CD14-positive monocyte (primary cell): ENCODE results near the gene DAB2IP. TPM values are rescaled to one million over a fixed set of nuclear protein-coding genes. Genes with fewer than 3 reads are reported as not detected.

Source experiments
- DNase-seq, 3 donors: peaks; one replicate each; pipeline ENCODE4 v3.0.0-alpha.2; 2011 to 2022
- H2AFZ ChIP-seq: 2 replicates; pipeline ENCODE4 v1.6.0; 2012; ENCODE audit warnings: mild to moderate bottlenecking, low read depth, low read length, inconsistent platforms; ENCODE audit not compliant: insufficient read depth, poor library complexity, severe bottlenecking
- H3K27ac ChIP-seq, 2 donors: 1 replicate in 1 of 2; 2 replicates in 1 of 2; pipeline ENCODE4 v1.5.1; 2012 to 2013; ENCODE audit warnings: low read length in 2 of 2, control low read depth in 1 of 2, inconsistent platforms in 1 of 2, low read depth in 1 of 2, mild to moderate bottlenecking in 1 of 2
- H3K27me3 ChIP-seq, 2 donors: one replicate each; pipeline versions ENCODE4 v1.6.0 to v1.6.1; 2011 to 2013; ENCODE audit warnings: low read length in 2 of 2; ENCODE audit not compliant: control insufficient read depth in 2 of 2, insufficient read depth in 2 of 2
- H3K36me3 ChIP-seq, 2 donors: replicated peaks in 1 of 2; 1 replicate in 1 of 2; 2 replicates in 1 of 2; pipeline versions ENCODE4 v1.5.1 to v1.6.1; 2012 to 2013; ENCODE audit warnings: low read length in 2 of 2, control low read depth in 1 of 2, inconsistent platforms in 1 of 2, mild to moderate bottlenecking in 1 of 2; ENCODE audit not compliant: insufficient read depth in 2 of 2, control insufficient read depth in 1 of 2
- H3K4me1 ChIP-seq, 2 donors: 1 replicate in 1 of 2; 2 replicates in 1 of 2; pipeline versions ENCODE4 v1.5.1 to v1.6.1; 2012 to 2013; ENCODE audit warnings: low read length in 2 of 2, control low read depth in 1 of 2, inconsistent platforms in 1 of 2, mild to moderate bottlenecking in 1 of 2, moderate library complexity in 1 of 2; ENCODE audit not compliant: insufficient read depth in 2 of 2, control insufficient read depth in 1 of 2
- H3K4me2 ChIP-seq: replicated peaks from 2 replicates; pipeline ENCODE3; 2012; ENCODE audit warnings: low read length, moderate library complexity, mild to moderate bottlenecking; ENCODE audit not compliant: poor library complexity, severe bottlenecking; ENCODE audit errors: extremely low read depth
- H3K4me3 ChIP-seq, 3 experiments: fragments of 200-600 bp in 1 of 3; sonication (generic) in 1 of 3; replicated peaks in 1 of 3; 1 replicate in 2 of 3; 2 replicates in 1 of 3; pipeline ENCODE4 v1.5.1; 2011 to 2013; ENCODE audit warnings: low read length in 3 of 3, mild to moderate bottlenecking in 3 of 3, control low read depth in 2 of 3, low read depth in 2 of 3, inconsistent platforms in 1 of 3, moderate library complexity in 1 of 3
- H3K79me2 ChIP-seq: 2 replicates; pipeline ENCODE4 v1.6.0; 2012; ENCODE audit warnings: mild to moderate bottlenecking, control low read depth, inconsistent platforms, low read length, moderate library complexity; ENCODE audit not compliant: insufficient read depth
- H3K9ac ChIP-seq: 2 replicates; pipeline ENCODE4 v1.6.0; 2017; ENCODE audit warnings: low read length, mild to moderate bottlenecking; ENCODE audit not compliant: insufficient read depth, poor library complexity, severe bottlenecking
- H3K9me3 ChIP-seq, 2 donors: replicated peaks in 1 of 2; 1 replicate in 1 of 2; 2 replicates in 1 of 2; pipeline versions ENCODE4 v1.5.1 to v1.6.1; 2012 to 2013; ENCODE audit warnings: low read length in 2 of 2, control low read depth in 1 of 2; ENCODE audit not compliant: control insufficient read depth in 1 of 2, insufficient read depth in 1 of 2
- H4K20me1 ChIP-seq: 2 replicates; pipeline ENCODE4 v1.6.0; 2012; ENCODE audit warnings: mild to moderate bottlenecking, low read length, control low read depth, moderate library complexity; ENCODE audit not compliant: insufficient read depth
- H3K27ac Mint-ChIP-seq, 7 donors: one replicate each; pipeline ENCODE4 v1.8.0; 2020; ENCODE audit warnings: mild to moderate bottlenecking in 7 of 7, mixed read lengths in 7 of 7, moderate library complexity in 6 of 7, inconsistent platforms in 2 of 7
- H3K27me3 Mint-ChIP-seq, 3 donors: one replicate each; pipeline ENCODE4 v1.8.0; 2021 to 2022; ENCODE audit warnings: low read depth in 3 of 3, mild to moderate bottlenecking in 3 of 3, mixed read lengths in 3 of 3, moderate library complexity in 3 of 3, inconsistent platforms in 1 of 3
- H3K36me3 Mint-ChIP-seq, 2 donors: one replicate each; pipeline ENCODE4 v1.8.0; 2020; ENCODE audit warnings: mixed read lengths in 2 of 2, inconsistent platforms in 1 of 2, mild to moderate bottlenecking in 1 of 2
- H3K4me1 Mint-ChIP-seq: one replicate; pipeline ENCODE4 v1.8.0; 2020; ENCODE audit warnings: mild to moderate bottlenecking, mixed read lengths
- H3K4me3 Mint-ChIP-seq, 2 donors: one replicate each; pipeline ENCODE4 v1.8.0; 2020; ENCODE audit warnings: mild to moderate bottlenecking in 2 of 2, mixed read lengths in 2 of 2, moderate library complexity in 1 of 2
- H3K9me3 Mint-ChIP-seq, 7 donors: one replicate each; pipeline ENCODE4 v1.8.0; 2020 to 2022; ENCODE audit warnings: mixed read lengths in 7 of 7, mild to moderate bottlenecking in 6 of 7, moderate library complexity in 6 of 7, inconsistent platforms in 2 of 7
- WGBS: methylation state at CpG from one replicate; pipeline ENCODE4 v1.1.5; 2013; ENCODE audit warnings: missing lambda C conversion rate; ENCODE audit not compliant: insufficient coverage; 5-methylcytosine and 5-hydroxymethylcytosine counted together
- intact Hi-C, 2 donors: fragments of 100-400 bp; cut with micrococcal nuclease; formaldehyde crosslinking; loops; one replicate each; pipeline versions ENCODE4 v1.15.0 to v1.15.1; 2023
- polyA plus RNA-seq, 3 donors: library from polyadenylated mRNA; depleted of rRNA in 1 of 3; unstranded in 2 of 3; stranded (reverse) in 1 of 3; fragments of 300-500 nt in 2 of 3; fragments of >200 nt in 1 of 3; fragmentation: Illumina TruSeq in 2 of 3; gene quantifications; 1 replicate in 2 of 3; 2 replicates in 1 of 3; pipeline ENCODE4 v1.2.3, GENCODE V29; 2012 to 2021
- TF ChIP-seq, protein P1 (sequence below): fragments of 200-600 bp; IDR thresholded peaks from one replicate; pipeline ENCODE4 v1.8.0; 2022; ENCODE audit warnings: antibody characterized with exemption, mild to moderate bottlenecking

Gene DAB2IP
- polyA plus RNA-seq, 3 donors, result 0.13 TPM; not detected in 2

DNA sequence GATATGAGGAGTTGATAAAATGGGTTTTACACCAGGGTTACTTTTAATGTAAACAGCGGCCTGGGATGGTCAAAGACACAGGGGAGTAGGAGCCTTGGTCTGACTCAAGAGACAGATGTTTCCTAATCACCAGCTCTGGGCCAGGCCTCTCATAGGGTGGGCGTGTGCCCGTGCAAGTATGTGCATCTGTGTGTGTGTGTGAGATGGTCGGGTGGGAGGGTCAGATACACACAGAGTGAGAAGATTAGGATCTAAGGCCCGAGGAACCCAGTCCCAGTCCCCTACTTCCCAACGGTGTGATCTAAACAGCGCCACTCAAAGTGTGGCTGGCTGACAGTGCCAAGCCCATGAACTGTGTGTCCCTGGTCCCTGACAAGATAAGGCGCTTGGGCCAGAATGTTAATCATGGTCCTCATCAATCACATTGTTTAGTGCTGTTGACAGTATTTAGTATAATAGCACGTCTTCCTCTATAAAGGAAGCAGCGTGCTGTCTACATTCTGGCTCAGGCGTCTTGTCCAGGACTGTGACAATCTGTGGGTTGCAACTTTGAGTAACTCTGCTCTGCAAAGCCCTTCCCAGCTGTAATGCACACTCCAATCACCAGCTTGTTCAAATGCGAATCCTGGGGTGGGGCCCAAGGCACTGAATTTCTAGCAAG lies 173.7 kb downstream of the DAB2IP start:
- Histone ChIP-seq H4K20me1 (no peaks in the 10 kb centered on the region), H3K4me1 (no peaks in the 10 kb centered on the region), H3K27ac (no peak overlapping the region), H3K27me3 (no peaks in the 10 kb centered on the region), H3K36me3 (no peaks in the 10 kb centered on the region), H3K79me2 (no peaks in the 10 kb centered on the region), H3K9ac (no peak overlapping the region), H2AFZ (no peak overlapping the region), H3K4me3 (no peak overlapping the region), H3K4me2 (no peak overlapping the region), H3K9me3 (no peaks in the 10 kb centered on the region)
- intact Hi-C loops, result no loop called here
- no peak for DNase-seq
- no peaks in the 10 kb centered on the region for H3K4me1 Mint-ChIP-seq
- WGBS, result 87% methylated on average over 8 of the region's 12 CpGs
- peaks cover 0 to 2% (median 0%) of the 10 kb centered on the region in 7 donors for H3K9me3 Mint-ChIP-seq
- peaks cover 2 to 6% (median 3%) of the 10 kb centered on the region in 3 donors for H3K27me3 Mint-ChIP-seq
- no peak overlapping the region for H3K4me3 Mint-ChIP-seq
- no peak overlapping the region for H3K27ac Mint-ChIP-seq
- TF ChIP-seq, protein P1, sequence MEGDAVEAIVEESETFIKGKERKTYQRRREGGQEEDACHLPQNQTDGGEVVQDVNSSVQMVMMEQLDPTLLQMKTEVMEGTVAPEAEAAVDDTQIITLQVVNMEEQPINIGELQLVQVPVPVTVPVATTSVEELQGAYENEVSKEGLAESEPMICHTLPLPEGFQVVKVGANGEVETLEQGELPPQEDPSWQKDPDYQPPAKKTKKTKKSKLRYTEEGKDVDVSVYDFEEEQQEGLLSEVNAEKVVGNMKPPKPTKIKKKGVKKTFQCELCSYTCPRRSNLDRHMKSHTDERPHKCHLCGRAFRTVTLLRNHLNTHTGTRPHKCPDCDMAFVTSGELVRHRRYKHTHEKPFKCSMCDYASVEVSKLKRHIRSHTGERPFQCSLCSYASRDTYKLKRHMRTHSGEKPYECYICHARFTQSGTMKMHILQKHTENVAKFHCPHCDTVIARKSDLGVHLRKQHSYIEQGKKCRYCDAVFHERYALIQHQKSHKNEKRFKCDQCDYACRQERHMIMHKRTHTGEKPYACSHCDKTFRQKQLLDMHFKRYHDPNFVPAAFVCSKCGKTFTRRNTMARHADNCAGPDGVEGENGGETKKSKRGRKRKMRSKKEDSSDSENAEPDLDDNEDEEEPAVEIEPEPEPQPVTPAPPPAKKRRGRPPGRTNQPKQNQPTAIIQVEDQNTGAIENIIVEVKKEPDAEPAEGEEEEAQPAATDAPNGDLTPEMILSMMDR, result no peak
- H3K36me3 Mint-ChIP-seq, result no peaks in the 10 kb centered on the region

DNA sequence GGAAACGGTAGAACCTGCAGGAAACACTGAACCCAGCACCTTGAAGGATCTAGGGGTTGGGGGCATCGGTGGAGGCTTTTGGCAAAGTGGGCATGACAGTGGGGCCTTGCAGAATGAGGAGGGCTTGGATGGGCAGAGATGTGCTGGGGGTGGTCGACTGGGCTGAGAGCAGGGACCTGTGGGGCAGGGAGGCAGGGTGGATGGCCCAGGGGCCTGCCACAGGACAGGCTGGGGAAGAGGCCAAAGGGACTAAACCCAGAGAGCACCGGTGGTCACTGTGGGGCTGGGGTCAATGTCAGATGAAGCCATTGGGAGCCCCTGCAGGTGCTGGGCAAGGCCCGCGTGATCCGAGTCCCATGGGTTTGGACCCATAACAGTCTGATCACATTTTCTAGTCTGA lies 175.3 kb downstream of the DAB2IP start:
- H3K9ac ChIP-seq, result no peak overlapping the region
- no peak overlapping the region for H3K4me3 Mint-ChIP-seq
- no peaks in the 10 kb centered on the region for H4K20me1 ChIP-seq
- H2AFZ ChIP-seq, result no peak overlapping the region
- intact Hi-C loops, result no loop called here
- no peaks in the 10 kb centered on the region for H3K27me3 ChIP-seq
- WGBS, result 76% methylated on average over 3 of the region's 7 CpGs
- H3K9me3 Mint-ChIP-seq, result peaks cover 0 to 2% (median 0%) of the 10 kb centered on the region in 7 donors
- no peak for DNase-seq
- H3K4me3 ChIP-seq, result no peak overlapping the region
- H3K4me1 ChIP-seq, result no peaks in the 10 kb centered on the region
- H3K27me3 Mint-ChIP-seq, result peaks cover 2 to 6% (median 3%) of the 10 kb centered on the region in 3 donors
- H3K27ac Mint-ChIP-seq, result no peak overlapping the region
- no peaks in the 10 kb centered on the region for H3K36me3 Mint-ChIP-seq
- H3K9me3 ChIP-seq, result no peaks in the 10 kb centered on the region
- no peak overlapping the region for H3K4me2 ChIP-seq
- H3K27ac ChIP-seq, result no peak overlapping the region
- no peaks in the 10 kb centered on the region for H3K79me2 ChIP-seq
- H3K4me1 Mint-ChIP-seq, result no peaks in the 10 kb centered on the region
- H3K36me3 ChIP-seq, result no peaks in the 10 kb centered on the region
- TF ChIP-seq, protein P1, result no peak
